Measurements from ENCODE around the gene PTGES3L. TPM values are rescaled to one million over a fixed set of nuclear protein-coding genes. Genes with fewer than 3 reads are reported as not detected.

PTGES3L gene
- total and polyA plus RNA-seq, 2 of the 13 experiments (the other 11 are each of a cell fraction or from before 2014, with no cell fraction given) = 1.2 to 2.9 TPM

DNA sequence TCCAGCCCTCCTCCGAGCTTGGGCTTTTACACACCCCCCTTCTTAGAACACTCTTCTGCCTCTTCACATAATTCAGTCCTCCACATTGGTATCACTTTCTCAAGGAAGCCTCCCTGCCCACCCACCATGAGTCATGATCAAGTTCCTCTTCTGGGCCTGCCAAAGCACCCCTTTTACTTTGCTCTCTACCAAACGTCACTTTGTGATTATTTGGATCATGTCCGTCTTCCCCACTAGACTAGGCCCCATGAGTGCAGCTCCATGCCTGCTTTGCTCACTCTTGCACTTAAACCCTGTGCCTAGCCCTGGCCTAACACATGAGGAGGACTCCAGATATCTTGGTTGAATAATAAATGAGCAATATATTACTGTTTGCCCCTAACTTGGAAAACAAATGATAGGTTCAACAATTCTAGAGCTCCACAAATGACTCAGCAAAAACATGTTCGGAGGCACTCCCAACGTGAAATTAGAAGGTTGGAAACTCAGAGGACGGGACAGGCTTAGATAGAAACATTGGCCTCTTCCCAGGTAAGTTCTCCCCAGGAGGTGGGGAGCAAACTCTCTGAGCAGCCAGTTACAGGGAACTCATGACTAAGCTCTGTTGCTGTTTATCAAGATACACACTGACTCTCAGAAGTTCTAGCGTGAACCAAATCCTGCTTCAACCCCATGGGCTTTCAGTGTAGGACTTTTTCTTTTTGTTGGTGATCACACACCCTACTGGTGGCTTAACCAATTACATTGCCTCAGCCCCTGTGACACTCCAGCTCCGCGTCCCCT, 51.0 kb downstream of the PTGES3L start (continued):
- TF ChIP-seq, protein P1, sequence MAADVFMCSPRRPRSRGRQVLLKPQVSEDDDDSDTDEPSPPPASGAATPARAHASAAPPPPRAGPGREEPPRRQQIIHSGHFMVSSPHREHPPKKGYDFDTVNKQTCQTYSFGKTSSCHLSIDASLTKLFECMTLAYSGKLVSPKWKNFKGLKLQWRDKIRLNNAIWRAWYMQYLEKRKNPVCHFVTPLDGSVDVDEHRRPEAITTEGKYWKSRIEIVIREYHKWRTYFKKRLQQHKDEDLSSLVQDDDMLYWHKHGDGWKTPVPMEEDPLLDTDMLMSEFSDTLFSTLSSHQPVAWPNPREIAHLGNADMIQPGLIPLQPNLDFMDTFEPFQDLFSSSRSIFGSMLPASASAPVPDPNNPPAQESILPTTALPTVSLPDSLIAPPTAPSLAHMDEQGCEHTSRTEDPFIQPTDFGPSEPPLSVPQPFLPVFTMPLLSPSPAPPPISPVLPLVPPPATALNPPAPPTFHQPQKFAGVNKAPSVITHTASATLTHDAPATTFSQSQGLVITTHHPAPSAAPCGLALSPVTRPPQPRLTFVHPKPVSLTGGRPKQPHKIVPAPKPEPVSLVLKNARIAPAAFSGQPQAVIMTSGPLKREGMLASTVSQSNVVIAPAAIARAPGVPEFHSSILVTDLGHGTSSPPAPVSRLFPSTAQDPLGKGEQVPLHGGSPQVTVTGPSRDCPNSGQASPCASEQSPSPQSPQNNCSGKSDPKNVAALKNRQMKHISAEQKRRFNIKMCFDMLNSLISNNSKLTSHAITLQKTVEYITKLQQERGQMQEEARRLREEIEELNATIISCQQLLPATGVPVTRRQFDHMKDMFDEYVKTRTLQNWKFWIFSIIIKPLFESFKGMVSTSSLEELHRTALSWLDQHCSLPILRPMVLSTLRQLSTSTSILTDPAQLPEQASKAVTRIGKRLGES (CRISPR knock-in tag; IDR thresholded peaks at IDR 0.05; ENCODE audit: borderline replicate concordance) = no peak
- TF ChIP-seq TBL1XR1 (IDR thresholded peaks at IDR 0.05; ENCODE audit: borderline replicate concordance, low read length, partially characterized antibody) (peak; percentile 30), STAG1 (CRISPR knock-in tag; IDR thresholded peaks at IDR 0.05) (peak; percentile 97), NFE2 (CRISPR knock-in tag; IDR thresholded peaks at IDR 0.05) (peak; percentile 94), HNF4G (IDR thresholded peaks at IDR 0.05; ENCODE audit: borderline replicate concordance, low read depth, low read length) (peak; percentile 48; the same call in 1 of the 2 replicates), HNF4G (CRISPR knock-in tag; IDR thresholded peaks at IDR 0.05; ENCODE audit: borderline replicate concordance, low read depth) (no peak), NFE2L1 (CRISPR knock-in tag; IDR thresholded peaks at IDR 0.05; ENCODE audit: borderline replicate concordance) (peak; percentile 89; the same call in 1 of the 2 replicates), ZNF564 (CRISPR knock-in tag; IDR thresholded peaks at IDR 0.05) (no peak), HMG20A (CRISPR knock-in tag; IDR thresholded peaks at IDR 0.05; ENCODE audit: borderline replicate concordance) (peak; percentile 41; the same call in 1 of the 2 replicates), ZNF350 (CRISPR knock-in tag; IDR thresholded peaks at IDR 0.05; ENCODE audit: borderline replicate concordance, low read depth) (0 out of 2 replicates have a peak, but pooled peaks have one; percentile 44), ZNF17 (CRISPR knock-in tag; IDR thresholded peaks at IDR 0.05) (no peak), RBAK (CRISPR knock-in tag; IDR thresholded peaks at IDR 0.05) (0 out of 2 replicates have a peak, but pooled peaks have one; percentile 24), SMYD3 (CRISPR knock-in tag; IDR thresholded peaks at IDR 0.05) (no peak), ZNF260 (CRISPR knock-in tag; IDR thresholded peaks at IDR 0.05; ENCODE audit: borderline replicate concordance, low read depth) (no peak), FOXP1 (IDR thresholded peaks at IDR 0.05) (peak; percentile 43; the same call in 1 of the 2 replicates), FOXP1 (CRISPR knock-in tag; IDR thresholded peaks at IDR 0.05) (peak; percentile 79), SSRP1 (CRISPR knock-in tag; IDR thresholded peaks at IDR 0.05) (peak; percentile 77; the same call in 1 of the 2 replicates), ASH2L (IDR thresholded peaks at IDR 0.05; ENCODE audit: insufficient read length, low read depth, low read length) (peak; percentile 56), GFI1 (CRISPR knock-in tag; IDR thresholded peaks at IDR 0.05; ENCODE audit: borderline replicate concordance) (no peak; the same call in 1 of the 2 replicates)
- TF ChIP-seq, protein P2, sequence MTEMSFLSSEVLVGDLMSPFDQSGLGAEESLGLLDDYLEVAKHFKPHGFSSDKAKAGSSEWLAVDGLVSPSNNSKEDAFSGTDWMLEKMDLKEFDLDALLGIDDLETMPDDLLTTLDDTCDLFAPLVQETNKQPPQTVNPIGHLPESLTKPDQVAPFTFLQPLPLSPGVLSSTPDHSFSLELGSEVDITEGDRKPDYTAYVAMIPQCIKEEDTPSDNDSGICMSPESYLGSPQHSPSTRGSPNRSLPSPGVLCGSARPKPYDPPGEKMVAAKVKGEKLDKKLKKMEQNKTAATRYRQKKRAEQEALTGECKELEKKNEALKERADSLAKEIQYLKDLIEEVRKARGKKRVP (CRISPR knock-in tag; IDR thresholded peaks at IDR 0.05) = 0 out of 4 replicates have a peak, but pooled peaks of 1 of the 2 experiments have one; percentile 17
- TF ChIP-seq, protein P3, sequence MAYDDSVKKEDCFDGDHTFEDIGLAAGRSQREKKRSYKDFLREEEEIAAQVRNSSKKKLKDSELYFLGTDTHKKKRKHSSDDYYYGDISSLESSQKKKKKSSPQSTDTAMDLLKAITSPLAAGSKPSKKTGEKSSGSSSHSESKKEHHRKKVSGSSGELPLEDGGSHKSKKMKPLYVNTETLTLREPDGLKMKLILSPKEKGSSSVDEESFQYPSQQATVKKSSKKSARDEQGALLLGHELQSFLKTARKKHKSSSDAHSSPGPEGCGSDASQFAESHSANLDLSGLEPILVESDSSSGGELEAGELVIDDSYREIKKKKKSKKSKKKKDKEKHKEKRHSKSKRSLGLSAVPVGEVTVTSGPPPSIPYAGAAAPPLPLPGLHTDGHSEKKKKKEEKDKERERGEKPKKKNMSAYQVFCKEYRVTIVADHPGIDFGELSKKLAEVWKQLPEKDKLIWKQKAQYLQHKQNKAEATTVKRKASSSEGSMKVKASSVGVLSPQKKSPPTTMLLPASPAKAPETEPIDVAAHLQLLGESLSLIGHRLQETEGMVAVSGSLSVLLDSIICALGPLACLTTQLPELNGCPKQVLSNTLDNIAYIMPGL (CRISPR knock-in tag; IDR thresholded peaks at IDR 0.05; ENCODE audit: borderline replicate concordance in 1 of 2, low read depth in 1 of 2) = peak in 1 of 2 experiments; percentile 68; a peak in 2 of 4 replicates
- TF ChIP-seq, protein P4, sequence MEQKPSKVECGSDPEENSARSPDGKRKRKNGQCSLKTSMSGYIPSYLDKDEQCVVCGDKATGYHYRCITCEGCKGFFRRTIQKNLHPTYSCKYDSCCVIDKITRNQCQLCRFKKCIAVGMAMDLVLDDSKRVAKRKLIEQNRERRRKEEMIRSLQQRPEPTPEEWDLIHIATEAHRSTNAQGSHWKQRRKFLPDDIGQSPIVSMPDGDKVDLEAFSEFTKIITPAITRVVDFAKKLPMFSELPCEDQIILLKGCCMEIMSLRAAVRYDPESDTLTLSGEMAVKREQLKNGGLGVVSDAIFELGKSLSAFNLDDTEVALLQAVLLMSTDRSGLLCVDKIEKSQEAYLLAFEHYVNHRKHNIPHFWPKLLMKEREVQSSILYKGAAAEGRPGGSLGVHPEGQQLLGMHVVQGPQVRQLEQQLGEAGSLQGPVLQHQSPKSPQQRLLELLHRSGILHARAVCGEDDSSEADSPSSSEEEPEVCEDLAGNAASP (CRISPR knock-in tag; IDR thresholded peaks at IDR 0.05; ENCODE audit: borderline replicate concordance) = peak; percentile 74; the same call in 1 of the 2 replicates

All from HepG2 (cell line).